ENCODE results near the gene HDAC9.

Gene HDAC9

DNA sequence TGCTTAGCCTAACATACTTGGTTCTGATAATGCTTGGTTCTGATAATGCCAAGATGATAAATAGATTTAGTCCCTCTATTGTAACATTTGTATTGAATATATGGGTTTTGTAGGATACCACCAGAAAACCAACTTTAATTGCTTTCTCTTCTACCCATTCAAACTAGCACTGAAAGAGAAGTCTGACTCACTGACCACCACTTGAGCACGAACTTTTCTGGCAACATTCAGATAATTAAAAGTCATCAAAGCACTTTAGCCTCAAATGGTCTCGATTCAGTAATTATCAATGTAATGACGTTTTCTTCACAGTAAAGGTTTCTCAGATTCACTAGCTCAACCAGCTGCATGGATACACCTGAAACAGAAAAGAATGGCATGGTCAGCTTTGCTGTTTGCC lies 63.0 kb downstream of the HDAC9 start:
- DNase-seq (ENCODE audit: low read depth), result no peak

GRCh38 chr7:18558910-18559309 lies 63.4 kb downstream of the HDAC9 start:
- DNase-seq (ENCODE audit: low read depth), result no peak

- DNase-seq (ENCODE audit: low read depth), result no peak
Measured at GRCh38 chr7:18559756-18560155, 64.2 kb downstream of the HDAC9 start.

DNA sequence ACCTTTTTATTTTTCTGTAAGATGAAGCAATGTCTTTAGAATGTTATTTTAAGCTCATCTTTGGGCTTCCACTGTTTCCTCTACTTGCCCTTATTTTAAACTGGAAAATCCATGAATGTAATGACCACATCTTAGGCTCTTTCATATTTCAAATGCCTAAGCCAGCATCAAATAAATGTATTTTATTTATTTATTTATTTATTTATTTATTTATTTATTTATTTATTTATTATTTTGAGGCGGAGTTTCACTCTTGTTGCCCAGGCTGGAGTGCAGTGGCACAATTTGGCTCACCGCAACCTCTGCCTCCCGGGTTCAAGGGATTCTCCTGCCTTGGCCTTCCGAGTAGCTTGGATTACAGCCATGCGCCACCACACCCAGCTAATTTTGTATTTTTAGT lies 69.2 kb downstream of the HDAC9 start:
- no peak for DNase-seq (ENCODE audit: low read depth)

- DNase-seq (ENCODE audit: low read depth), result no peak
Measured at GRCh38 chr7:18565337-18565736, 69.8 kb downstream of the HDAC9 start.

GRCh38 chr7:18566205-18566604 lies 70.7 kb downstream of the HDAC9 start:
- DNase-seq (ENCODE audit: low read depth), result no peak

DNA sequence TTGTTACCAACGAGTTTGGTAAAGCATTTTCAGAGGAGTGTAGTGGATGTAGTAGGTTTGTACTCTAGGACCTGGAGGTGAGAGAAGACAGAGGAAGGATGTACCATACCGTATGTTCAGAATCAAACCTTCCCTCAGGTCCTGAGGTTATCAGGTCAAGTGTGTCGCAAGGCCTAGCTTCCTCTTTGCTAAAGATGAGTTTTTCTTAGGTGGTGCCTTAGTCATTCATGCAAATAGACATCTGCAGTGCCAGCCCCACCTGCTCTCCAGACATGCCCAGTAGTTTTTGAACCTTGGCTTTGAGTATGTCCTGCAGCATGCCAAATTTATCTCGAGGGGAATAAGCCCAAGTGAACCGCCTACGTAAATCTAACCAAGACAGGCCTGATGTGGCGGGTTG lies 71.3 kb downstream of the HDAC9 start:
- DNase-seq (ENCODE audit: low read depth), result no peak

DNA sequence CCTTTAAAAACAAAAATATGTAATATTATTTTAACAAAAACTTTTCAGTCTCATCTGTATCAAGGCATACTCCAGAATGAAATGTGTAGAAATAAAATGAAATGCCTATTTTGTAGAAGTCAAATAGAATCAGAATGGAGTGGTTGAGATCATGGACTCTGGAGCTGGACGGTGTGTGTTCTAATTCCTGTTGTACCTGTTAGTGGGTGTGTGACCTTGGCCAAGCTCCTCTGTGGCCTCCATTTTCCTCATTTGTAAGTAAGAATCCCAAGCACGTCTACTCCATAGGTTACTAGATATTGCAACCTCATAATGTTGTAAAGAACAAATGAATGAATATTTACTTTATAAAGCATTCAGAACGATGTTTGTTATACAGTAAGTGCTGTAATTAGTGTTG lies 74.9 kb downstream of the HDAC9 start:
- no peak for DNase-seq (ENCODE audit: low read depth)

DNA sequence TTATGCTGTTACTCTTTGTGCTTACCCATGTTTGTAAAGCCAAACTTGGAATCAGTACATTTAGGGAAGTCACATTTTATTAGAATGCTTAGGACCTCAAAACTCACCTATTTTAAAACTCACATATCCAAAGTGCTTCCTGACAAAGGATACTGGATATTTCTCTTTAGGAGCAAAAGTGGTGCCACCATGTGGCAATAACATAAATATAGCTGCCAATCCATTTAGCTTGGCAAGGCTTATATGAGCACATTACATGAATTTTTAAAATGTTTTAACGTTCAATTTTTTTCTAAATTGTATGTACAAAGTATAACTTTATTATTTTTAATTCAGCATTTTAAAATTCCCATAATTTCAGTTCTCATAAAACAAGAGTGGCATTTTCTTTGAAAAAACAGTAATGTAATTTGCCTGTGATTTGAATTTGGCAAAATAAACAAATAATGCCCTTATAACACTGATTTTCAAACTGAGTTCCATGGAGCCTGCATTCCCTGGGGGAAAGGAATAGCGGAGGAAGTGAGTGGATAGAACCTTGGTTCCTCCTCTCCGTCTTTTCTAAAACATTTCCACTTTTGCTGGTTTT lies 75.4 kb downstream of the HDAC9 start:
- no peak for DNase-seq (ENCODE audit: low read depth)

GRCh38 chr7:18572154-18572553 lies 76.6 kb downstream of the HDAC9 start:
- DNase-seq (ENCODE audit: low read depth), result no peak

DNA sequence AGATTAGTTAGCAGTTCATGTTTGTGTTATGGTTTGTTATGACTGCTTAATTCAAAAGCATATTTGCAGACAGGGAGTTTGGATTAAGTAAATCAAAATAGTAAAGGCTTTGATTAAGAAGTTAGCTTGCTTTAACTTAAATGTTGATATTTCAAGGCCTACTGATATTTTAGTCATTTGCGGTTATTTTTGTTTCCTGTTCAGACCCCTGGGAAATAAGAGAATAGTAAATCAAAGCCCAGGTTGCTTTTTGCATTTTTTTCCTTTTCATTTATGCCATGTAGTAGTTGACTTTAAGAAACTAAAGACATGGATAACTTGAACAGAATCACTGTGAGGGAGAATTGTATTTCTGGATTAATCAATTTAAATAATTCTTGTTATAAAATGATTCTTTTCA lies 77.3 kb downstream of the HDAC9 start:
- no peak for DNase-seq (ENCODE audit: low read depth)

DNA sequence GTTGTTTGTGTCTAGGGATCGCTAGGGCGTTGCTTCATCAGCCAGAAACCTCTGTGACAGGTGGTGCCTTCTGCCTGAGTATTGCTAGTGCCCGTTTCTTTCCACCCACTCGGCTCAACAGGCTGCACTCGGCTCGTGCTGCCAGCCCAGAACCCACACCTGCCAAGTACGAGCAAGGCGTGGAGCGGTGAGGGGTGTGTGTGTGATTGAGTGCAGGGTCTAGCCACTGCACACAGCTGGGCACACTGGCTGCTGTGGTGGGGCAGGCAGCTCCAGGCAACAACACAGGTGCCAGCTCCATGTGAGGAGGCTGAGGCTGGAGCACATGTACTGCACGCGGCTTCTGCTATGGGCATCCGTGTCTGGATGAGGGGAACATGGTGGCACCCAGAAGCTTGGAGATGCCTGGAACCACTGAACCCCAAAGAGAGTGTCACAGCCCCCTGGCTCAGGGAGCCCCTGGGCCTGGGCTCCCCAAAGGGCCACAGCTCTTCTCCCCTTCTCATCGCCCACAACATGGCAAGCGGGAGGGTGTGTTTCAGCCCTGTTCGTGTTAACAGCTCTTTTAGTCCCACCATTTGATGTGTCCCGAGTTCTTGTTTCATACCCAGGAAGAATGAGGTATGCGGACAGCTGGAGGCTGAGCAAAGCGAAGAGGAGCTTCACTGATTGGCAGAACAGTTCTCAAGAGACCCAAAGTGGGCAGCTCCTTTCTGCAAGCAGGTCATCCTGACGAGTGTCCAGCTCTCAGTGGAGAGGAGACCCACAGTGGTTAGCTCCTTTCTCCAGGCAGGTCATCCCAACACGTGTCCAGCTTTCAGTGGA lies 78.1 kb downstream of the HDAC9 start:
- DNase-seq (ENCODE audit: low read depth), result no peak

DNA sequence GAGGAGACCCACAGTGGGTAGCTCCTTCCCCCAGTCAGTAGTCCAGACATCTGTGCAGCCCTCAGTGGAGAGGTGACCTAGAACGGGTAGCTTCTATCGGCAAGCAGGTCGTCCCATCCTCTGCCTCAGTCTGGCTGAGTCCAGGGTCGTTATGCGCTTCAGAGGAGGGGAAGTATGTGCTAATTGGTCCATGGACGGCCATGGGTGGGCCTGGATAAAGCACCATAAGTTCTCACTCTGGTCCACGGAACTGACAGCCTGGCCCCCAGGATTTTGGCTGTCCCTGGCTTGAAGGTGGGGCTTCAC lies 78.6 kb downstream of the HDAC9 start:
- no peak for DNase-seq (ENCODE audit: low read depth)

GRCh38 chr7:18574676-18575075 lies 79.1 kb downstream of the HDAC9 start:
- no peak for DNase-seq (ENCODE audit: low read depth)

- no peak for DNase-seq (ENCODE audit: low read depth)
Measured at GRCh38 chr7:18575622-18576572, 80.3 kb downstream of the HDAC9 start.

- no peak for DNase-seq (ENCODE audit: low read depth)
Measured at GRCh38 chr7:18577096-18577771, 81.7 kb downstream of the HDAC9 start.

- DNase-seq (ENCODE audit: low read depth), result no peak
Measured at GRCh38 chr7:18579698-18580097, 84.1 kb downstream of the HDAC9 start.

DNA sequence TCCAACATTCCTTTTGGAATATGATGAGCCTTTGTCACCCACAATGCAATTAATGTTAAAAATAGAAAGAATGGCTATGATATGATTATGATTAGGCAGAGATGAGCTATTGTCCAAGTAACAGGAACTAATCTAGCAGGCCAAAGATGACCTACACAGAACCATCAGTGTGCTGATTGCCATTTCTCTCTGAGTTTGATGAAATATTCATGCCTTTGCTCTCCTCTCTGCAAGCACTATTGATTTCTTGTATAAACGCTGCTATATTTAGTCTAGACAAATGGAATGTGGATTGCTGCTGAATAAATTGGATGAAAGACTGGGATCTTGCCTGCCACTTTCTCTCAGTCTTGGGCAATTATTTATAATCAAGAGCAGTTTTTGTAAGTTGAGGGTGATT lies 85.4 kb downstream of the HDAC9 start:
- no peak for DNase-seq (ENCODE audit: low read depth)

DNA sequence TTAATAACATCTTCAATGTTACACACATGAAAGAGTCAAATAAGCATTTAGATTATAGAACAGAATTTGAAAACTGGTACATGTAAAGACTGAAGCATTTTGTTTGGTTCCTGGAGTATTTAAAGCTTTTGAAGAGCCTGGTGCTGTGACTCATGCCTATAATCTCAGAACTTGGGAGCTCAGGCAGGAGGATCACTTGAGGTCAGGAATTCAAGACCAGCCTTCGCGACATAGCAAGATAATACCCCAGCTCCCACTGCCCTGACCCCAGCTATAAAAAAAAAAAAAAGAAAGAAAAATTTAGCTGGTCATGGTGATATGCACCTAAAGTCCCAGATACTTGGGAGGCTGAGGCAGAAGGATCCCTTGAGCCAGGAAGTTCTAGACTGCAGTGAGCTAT lies 87.8 kb downstream of the HDAC9 start:
- no peak for DNase-seq (ENCODE audit: low read depth)

DNA sequence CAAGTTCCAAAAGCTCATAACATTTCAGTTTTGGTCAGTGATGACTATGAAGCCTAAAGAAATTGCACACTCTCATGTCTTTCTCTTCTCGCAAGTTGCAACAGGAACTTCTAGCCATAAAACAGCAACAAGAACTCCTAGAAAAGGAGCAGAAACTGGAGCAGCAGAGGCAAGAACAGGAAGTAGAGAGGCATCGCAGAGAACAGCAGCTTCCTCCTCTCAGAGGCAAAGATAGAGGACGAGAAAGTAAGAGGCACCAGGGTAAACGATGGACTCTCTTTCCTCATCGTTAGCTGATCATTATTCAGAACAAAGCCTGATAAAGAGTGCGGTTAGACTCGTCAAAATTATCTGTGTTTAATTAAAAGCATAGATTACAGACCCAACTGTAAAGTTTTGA lies 94.7 kb downstream of the HDAC9 start:
- DNase-seq (ENCODE audit: low read depth), result no peak

- DNase-seq (ENCODE audit: low read depth), result no peak
Measured at GRCh38 chr7:18590744-18591340, 95.3 kb downstream of the HDAC9 start.
